GM18505 (cell line): ENCODE measurements around the gene HLA-DQB1.
"Not testable (repeated sequence)": the region's sequence is repeated elsewhere in the genome, so short reads cannot be mapped to it uniquely, and the experiment has no call there.

ENCODE experiments used
- ATAC-seq: cut with Tn5 transposase; IDR thresholded peaks from one replicate; pipeline ENCODE4 v1.9.1; 2021; ENCODE audit not compliant: unreplicated experiment
- POLR2A ChIP-seq: IDR thresholded peaks from 4 replicates; pipeline ENCODE4 v1.6.1; 2011; ENCODE audit warnings: borderline replicate concordance; ENCODE audit not compliant: insufficient read depth, insufficient read length; ENCODE audit errors: extremely low read depth

Gene HLA-DQB1

GRCh38 chr6:32666420-32667300 is at the start of gene HLA-DQB1:
TSS of gene HLA-DQB1 (minus strand) at chr6:32666657. CDS start at chr6:32666607, 50 bp downstream.
- ATAC-seq: peak; percentile 45
- peak; percentile 97 for TF ChIP-seq POLR2A

GRCh38 chr6:32713241-32713640 is 46.8 kb upstream of the HLA-DQB1 start:
- no peak for TF ChIP-seq POLR2A
- ATAC-seq: no peak

GRCh38 chr6:32709625-32710024 is 43.2 kb upstream of the HLA-DQB1 start:
- no peak for TF ChIP-seq POLR2A
- ATAC-seq: no peak

- ATAC-seq: not testable (repeated sequence)
These were observed 38.7 kb upstream of the HLA-DQB1 start for GRCh38 chr6:32705164-32705563.

GRCh38 chr6:32703347-32703746 is 36.9 kb upstream of the HLA-DQB1 start:
- ATAC-seq: no peak
- no peak for TF ChIP-seq POLR2A

GRCh38 chr6:32700391-32701040 is 34.1 kb upstream of the HLA-DQB1 start:
- ATAC-seq: no peak
- no peak for TF ChIP-seq POLR2A

- TF ChIP-seq POLR2A: no peak
- no peak for ATAC-seq
These were observed 30.6 kb upstream of the HLA-DQB1 start for GRCh38 chr6:32697031-32697430.

- no peak for TF ChIP-seq POLR2A
- no peak for ATAC-seq
These were observed 25.6 kb upstream of the HLA-DQB1 start for GRCh38 chr6:32692019-32692418.

GRCh38 chr6:32689531-32690501 is 23.4 kb upstream of the HLA-DQB1 start:
- ATAC-seq: no peak
- peak; percentile 30 for TF ChIP-seq POLR2A

GRCh38 chr6:32685603-32686002 is 19.1 kb upstream of the HLA-DQB1 start:
- TF ChIP-seq POLR2A: no peak
- ATAC-seq: peak; percentile 56

GRCh38 chr6:32684246-32684645 is 17.8 kb upstream of the HLA-DQB1 start:
- no peak for TF ChIP-seq POLR2A
- ATAC-seq: no peak

- ATAC-seq: no peak
- TF ChIP-seq POLR2A: no peak
These were observed 13.6 kb upstream of the HLA-DQB1 start for GRCh38 chr6:32680055-32680454.

- no peak for ATAC-seq
These were observed 13.0 kb upstream of the HLA-DQB1 start for GRCh38 chr6:32679492-32679891.

GRCh38 chr6:32674123-32674522 is 7.7 kb upstream of the HLA-DQB1 start:
- ATAC-seq: not testable (repeated sequence)

More at GRCh38 chr6:32679492-32679891, 13.0 kb upstream of the HLA-DQB1 start:
- TF ChIP-seq POLR2A: no peak

GRCh38 chr6:32671908-32672307 is 5.5 kb upstream of the HLA-DQB1 start:
- not testable (repeated sequence) for ATAC-seq
